ENCODE data around the gene GPATCH3.

GPATCH3 gene

DNA sequence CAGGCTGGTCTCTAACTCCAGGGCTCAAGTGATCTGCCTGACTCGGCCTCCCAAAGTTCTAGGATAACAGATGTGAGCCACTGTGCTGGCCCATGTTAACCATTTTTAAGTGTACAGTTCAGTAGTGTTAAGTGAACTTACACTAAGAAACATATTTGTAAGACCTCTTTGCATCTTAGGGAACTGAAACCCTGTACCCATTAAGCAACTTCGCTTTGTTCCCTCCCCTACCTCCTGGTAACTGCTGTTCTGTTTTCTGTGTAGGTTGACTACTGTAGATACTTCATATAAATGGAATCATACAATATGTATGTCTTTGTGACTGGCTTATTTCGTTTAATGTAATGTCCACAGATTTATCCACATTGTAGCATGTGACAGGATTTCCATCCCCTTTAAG, 32.3 kb upstream of the GPATCH3 start:
- no peak for DNase-seq
- Histone ChIP-seq H3K4me3 (ENCODE audit: low read depth, low read length) (no peak overlapping the region), H3K4me1 (no peaks in the 10 kb centered on the region), H3K27me3 (no peaks in the 10 kb centered on the region), H3K36me3 (peaks cover 13% of the 10 kb centered on the region; the same call in 1 of the 2 replicates), H3K9me3 (no peaks in the 10 kb centered on the region)
- TF ChIP-seq, protein P1, sequence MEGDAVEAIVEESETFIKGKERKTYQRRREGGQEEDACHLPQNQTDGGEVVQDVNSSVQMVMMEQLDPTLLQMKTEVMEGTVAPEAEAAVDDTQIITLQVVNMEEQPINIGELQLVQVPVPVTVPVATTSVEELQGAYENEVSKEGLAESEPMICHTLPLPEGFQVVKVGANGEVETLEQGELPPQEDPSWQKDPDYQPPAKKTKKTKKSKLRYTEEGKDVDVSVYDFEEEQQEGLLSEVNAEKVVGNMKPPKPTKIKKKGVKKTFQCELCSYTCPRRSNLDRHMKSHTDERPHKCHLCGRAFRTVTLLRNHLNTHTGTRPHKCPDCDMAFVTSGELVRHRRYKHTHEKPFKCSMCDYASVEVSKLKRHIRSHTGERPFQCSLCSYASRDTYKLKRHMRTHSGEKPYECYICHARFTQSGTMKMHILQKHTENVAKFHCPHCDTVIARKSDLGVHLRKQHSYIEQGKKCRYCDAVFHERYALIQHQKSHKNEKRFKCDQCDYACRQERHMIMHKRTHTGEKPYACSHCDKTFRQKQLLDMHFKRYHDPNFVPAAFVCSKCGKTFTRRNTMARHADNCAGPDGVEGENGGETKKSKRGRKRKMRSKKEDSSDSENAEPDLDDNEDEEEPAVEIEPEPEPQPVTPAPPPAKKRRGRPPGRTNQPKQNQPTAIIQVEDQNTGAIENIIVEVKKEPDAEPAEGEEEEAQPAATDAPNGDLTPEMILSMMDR (IDR thresholded peaks at IDR 0.05; ENCODE audit: low read depth, low read length): no peak

DNA sequence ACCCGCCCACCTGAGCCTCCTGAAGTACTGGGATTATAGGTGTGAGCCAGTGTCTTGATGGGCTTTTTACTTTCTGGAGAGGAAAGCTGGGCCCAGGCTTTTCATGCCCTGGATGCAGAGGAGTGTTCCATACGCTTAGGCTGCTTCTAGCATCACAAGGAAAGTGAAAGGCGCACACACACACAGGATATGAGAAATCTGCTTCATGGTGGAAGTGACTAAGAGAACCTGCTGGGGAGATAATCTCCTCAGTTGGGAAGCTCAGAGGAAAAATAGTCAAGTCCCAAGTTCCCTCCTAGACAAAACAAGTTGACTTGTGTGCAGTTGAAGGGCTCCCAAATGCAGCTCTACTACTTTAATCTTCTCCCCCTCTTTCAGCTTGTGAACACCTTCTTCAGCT, 23.4 kb upstream of the GPATCH3 start:
- no peak overlapping the region for H3K4me3 ChIP-seq (ENCODE audit: low read depth, low read length)
- no peaks in the 10 kb centered on the region for H3K27me3 ChIP-seq
- no peaks in the 10 kb centered on the region for H3K9me3 ChIP-seq
- no peak for DNase-seq
- TF ChIP-seq, protein P1 (IDR thresholded peaks at IDR 0.05; ENCODE audit: low read depth, low read length): no peak
- peaks cover 17% of the 10 kb centered on the region for H3K36me3 ChIP-seq
- H3K4me1 ChIP-seq: no peaks in the 10 kb centered on the region

DNA sequence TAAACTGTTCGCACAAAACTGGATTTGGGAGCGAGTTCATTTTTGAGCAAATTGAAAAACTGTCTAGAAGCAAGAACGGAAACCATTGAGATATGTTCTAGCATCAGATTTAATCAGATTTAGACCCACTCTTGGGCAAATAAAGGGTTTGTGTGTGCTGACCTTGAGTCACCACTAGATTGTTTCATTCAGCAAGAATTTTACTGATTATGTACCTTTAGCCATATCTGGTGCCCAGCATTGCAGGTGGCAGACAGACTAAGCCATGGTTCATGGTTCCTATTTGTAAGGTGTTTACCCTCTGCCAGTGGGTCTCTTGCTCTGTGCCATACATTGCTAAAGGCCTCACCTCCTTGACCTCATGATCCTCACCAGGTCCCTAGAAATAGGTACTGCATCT, 22.6 kb upstream of the GPATCH3 start:
- TF ChIP-seq, protein P1 (IDR thresholded peaks at IDR 0.05; ENCODE audit: low read depth, low read length): no peak
- DNase-seq: no peak
- Histone ChIP-seq H3K4me1 (no peaks in the 10 kb centered on the region), H3K36me3 (peaks cover 13% of the 10 kb centered on the region), H3K9me3 (no peaks in the 10 kb centered on the region), H3K4me3 (ENCODE audit: low read depth, low read length) (peak overlapping the region; percentile 80), H3K27me3 (no peaks in the 10 kb centered on the region)

- Histone ChIP-seq H3K27me3 (no peaks in the 10 kb centered on the region), H3K36me3 (peaks cover 13% of the 10 kb centered on the region), H3K9me3 (no peaks in the 10 kb centered on the region), H3K4me3 (ENCODE audit: low read depth, low read length) (peak overlapping the region; percentile 80), H3K4me1 (no peaks in the 10 kb centered on the region)
- TF ChIP-seq, protein P1 (IDR thresholded peaks at IDR 0.05; ENCODE audit: low read depth, low read length): no peak
- no peak for DNase-seq
These were observed 22.1 kb upstream of the GPATCH3 start for GRCh38 chr1:26922431-26922729.

GRCh38 chr1:26921540-26922430, 21.5 kb upstream of the GPATCH3 start, which contains the start of gene NUDC:
TSS of gene NUDC (plus strand) at chr1:26921743. CDS start at chr1:26921849, 106 bp downstream.
- TF ChIP-seq, protein P1 (IDR thresholded peaks at IDR 0.05; ENCODE audit: low read depth, low read length): no peak

GRCh38 chr1:26921126-26921539, 20.9 kb upstream of the GPATCH3 start:
- no peak for DNase-seq
- Histone ChIP-seq H3K36me3 (peaks cover 13% of the 10 kb centered on the region), H3K4me3 (ENCODE audit: low read depth, low read length) (peak overlapping the region; percentile 44), H3K9me3 (no peaks in the 10 kb centered on the region), H3K27me3 (no peaks in the 10 kb centered on the region), H3K4me1 (no peaks in the 10 kb centered on the region)
- TF ChIP-seq, protein P1 (IDR thresholded peaks at IDR 0.05; ENCODE audit: low read depth, low read length): no peak

More at GRCh38 chr1:26921540-26922430, 21.5 kb upstream of the GPATCH3 start, which contains the start of gene NUDC:
- H3K4me1 ChIP-seq: no peaks in the 10 kb centered on the region
- peak; percentile 93 for DNase-seq
- peaks cover 13% of the 10 kb centered on the region for H3K36me3 ChIP-seq
- H3K4me3 ChIP-seq (ENCODE audit: low read depth, low read length): peak within 1 kb of the TSS; percentile 80
- H3K27me3 ChIP-seq: no peaks in the 10 kb centered on the region
- no peaks in the 10 kb centered on the region for H3K9me3 ChIP-seq
